ENCODE results near the gene ARVCF.

DNA sequence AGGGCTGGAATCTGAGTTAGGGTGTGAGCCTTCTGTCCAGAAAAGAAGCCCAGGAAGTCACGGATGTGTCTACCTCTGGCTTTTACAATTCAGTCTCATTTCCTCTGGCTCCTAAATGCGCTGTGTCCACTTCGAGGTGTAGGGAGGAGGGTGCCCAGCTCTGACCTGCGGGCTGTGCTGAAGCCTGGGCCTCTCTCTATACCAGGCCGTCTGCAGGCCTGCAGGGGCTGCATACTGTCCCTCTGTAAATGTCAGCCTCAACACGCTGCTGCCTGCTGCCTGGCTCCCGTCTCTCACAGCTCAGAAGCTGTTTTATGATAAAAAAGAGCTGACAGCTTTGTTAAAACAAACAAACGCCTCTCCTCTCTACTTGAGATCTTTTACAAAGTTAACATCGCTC lies 14.5 kb downstream of the ARVCF start:
- no peak for TF ChIP-seq EZH2phosphoT487 (IDR thresholded peaks at IDR 0.05; ENCODE audit: borderline replicate concordance, low read length)
- TF ChIP-seq, protein P1, sequence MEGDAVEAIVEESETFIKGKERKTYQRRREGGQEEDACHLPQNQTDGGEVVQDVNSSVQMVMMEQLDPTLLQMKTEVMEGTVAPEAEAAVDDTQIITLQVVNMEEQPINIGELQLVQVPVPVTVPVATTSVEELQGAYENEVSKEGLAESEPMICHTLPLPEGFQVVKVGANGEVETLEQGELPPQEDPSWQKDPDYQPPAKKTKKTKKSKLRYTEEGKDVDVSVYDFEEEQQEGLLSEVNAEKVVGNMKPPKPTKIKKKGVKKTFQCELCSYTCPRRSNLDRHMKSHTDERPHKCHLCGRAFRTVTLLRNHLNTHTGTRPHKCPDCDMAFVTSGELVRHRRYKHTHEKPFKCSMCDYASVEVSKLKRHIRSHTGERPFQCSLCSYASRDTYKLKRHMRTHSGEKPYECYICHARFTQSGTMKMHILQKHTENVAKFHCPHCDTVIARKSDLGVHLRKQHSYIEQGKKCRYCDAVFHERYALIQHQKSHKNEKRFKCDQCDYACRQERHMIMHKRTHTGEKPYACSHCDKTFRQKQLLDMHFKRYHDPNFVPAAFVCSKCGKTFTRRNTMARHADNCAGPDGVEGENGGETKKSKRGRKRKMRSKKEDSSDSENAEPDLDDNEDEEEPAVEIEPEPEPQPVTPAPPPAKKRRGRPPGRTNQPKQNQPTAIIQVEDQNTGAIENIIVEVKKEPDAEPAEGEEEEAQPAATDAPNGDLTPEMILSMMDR (IDR thresholded peaks at IDR 0.05; ENCODE audit: low read depth, low read length, poor library complexity, severe bottlenecking), result no peak
